H9 (cell line): ENCODE results near the gene NOS1AP. TPM values are rescaled to one million over a fixed set of nuclear protein-coding genes. Genes with fewer than 3 reads are reported as not detected.

Experiments
- DNase-seq: peaks from one replicate; pipeline ENCODE4 v3.0.0-alpha.2; 2017
- H2AFZ ChIP-seq: one replicate; pipeline ENCODE4 v1.6.1; 2013; ENCODE audit warnings: mild to moderate bottlenecking, low read length, control low read depth, moderate library complexity
- H2AK5ac ChIP-seq: 2 replicates; pipeline ENCODE4 v1.6.1; 2013; ENCODE audit warnings: low read length, control low read depth, mixed read lengths; ENCODE audit not compliant: insufficient read length
- H2BK120ac ChIP-seq: one replicate; pipeline ENCODE4 v1.6.1; 2013; ENCODE audit warnings: low read depth, mild to moderate bottlenecking, low read length, control low read depth, inconsistent platforms; ENCODE audit not compliant: poor library complexity, severe bottlenecking
- H2BK12ac ChIP-seq: 2 replicates; pipeline ENCODE4 v1.6.1; 2013; ENCODE audit warnings: low read length, control low read depth, mixed read lengths, low read depth; ENCODE audit not compliant: insufficient read length
- H2BK15ac ChIP-seq: 2 replicates; pipeline ENCODE4 v1.6.1; 2013; ENCODE audit warnings: low read depth, low read length, control low read depth
- H2BK20ac ChIP-seq: one replicate; pipeline ENCODE4 v1.6.1; 2013; ENCODE audit warnings: low read depth, mild to moderate bottlenecking, low read length, control low read depth, inconsistent platforms; ENCODE audit not compliant: poor library complexity, severe bottlenecking
- H2BK5ac ChIP-seq: 2 replicates; pipeline ENCODE4 v1.6.1; 2013; ENCODE audit warnings: low read length, control low read depth, mixed read lengths; ENCODE audit not compliant: insufficient read length
- H3K14ac ChIP-seq: 2 replicates; pipeline ENCODE4 v1.6.1; 2013; ENCODE audit warnings: low read length, control low read depth; ENCODE audit not compliant: insufficient read depth
- H3K18ac ChIP-seq: 2 replicates; pipeline ENCODE4 v1.6.1; 2013; ENCODE audit warnings: low read depth, mild to moderate bottlenecking, mixed read lengths, low read length, control low read depth; ENCODE audit not compliant: insufficient read length
- H3K23ac ChIP-seq: 2 replicates; pipeline ENCODE4 v1.6.1; 2013; ENCODE audit warnings: low read length, control low read depth, mixed read lengths, low read depth; ENCODE audit not compliant: insufficient read length
- H3K23me2 ChIP-seq: 2 replicates; pipeline ENCODE4 v1.6.1; 2013; ENCODE audit warnings: low read depth, mild to moderate bottlenecking, mixed read lengths, low read length, control low read depth; ENCODE audit not compliant: insufficient read length, poor library complexity, severe bottlenecking
- H3K27ac ChIP-seq: 2 replicates; pipeline ENCODE4 v1.5.1; 2013; ENCODE audit warnings: low read length, control low read depth, mixed read lengths, low read depth; ENCODE audit not compliant: insufficient read length
- H3K27me3 ChIP-seq: 2 replicates; pipeline ENCODE4 v1.6.1; 2013; ENCODE audit warnings: low read length, control low read depth, inconsistent platforms; ENCODE audit not compliant: insufficient read depth
- H3K4ac ChIP-seq: 2 replicates; pipeline ENCODE4 v1.6.1; 2013; ENCODE audit warnings: low read depth, mild to moderate bottlenecking, control low read depth, inconsistent platforms, low read length, moderate library complexity
- H3K4me1 ChIP-seq: 2 replicates; pipeline ENCODE4 v1.6.1; 2013; ENCODE audit warnings: low read length, control low read depth, inconsistent platforms; ENCODE audit not compliant: insufficient read depth
- H3K4me2 ChIP-seq: 2 replicates; pipeline ENCODE4 v1.6.1; 2013; ENCODE audit warnings: low read length, control low read depth, mixed read lengths; ENCODE audit not compliant: insufficient read length, insufficient read depth
- H3K56ac ChIP-seq: 2 replicates; pipeline ENCODE4 v1.6.1; 2013; ENCODE audit warnings: low read depth, mild to moderate bottlenecking, mixed read lengths, low read length, control low read depth; ENCODE audit not compliant: insufficient read length
- H3K79me1 ChIP-seq: 2 replicates; pipeline ENCODE4 v1.6.1; 2013; ENCODE audit warnings: low read depth, mild to moderate bottlenecking, moderate library complexity, low read length, control low read depth, inconsistent platforms; ENCODE audit not compliant: insufficient read depth, poor library complexity, severe bottlenecking
- H3K79me2 ChIP-seq: 2 replicates; pipeline ENCODE4 v1.6.1; 2013; ENCODE audit warnings: low read length, control low read depth, inconsistent platforms; ENCODE audit not compliant: insufficient read depth
- H3K9ac ChIP-seq: 2 replicates; pipeline ENCODE4 v1.6.1; 2013; ENCODE audit warnings: low read length, control low read depth, mixed read lengths; ENCODE audit not compliant: insufficient read length; ENCODE audit errors: extremely low read depth
- H3K9me3 ChIP-seq: one replicate; pipeline ENCODE4 v1.6.1; 2013; ENCODE audit warnings: low read depth, low read length, inconsistent platforms; ENCODE audit not compliant: control insufficient read depth
- H3T11ph ChIP-seq: one replicate; pipeline ENCODE4 v1.6.1; 2013; ENCODE audit warnings: mild to moderate bottlenecking, low read length, control low read depth, inconsistent platforms
- H4K20me1 ChIP-seq: one replicate; pipeline ENCODE4 v1.6.1; 2013; ENCODE audit not compliant: control insufficient read depth, insufficient read length, insufficient read depth
- H4K5ac ChIP-seq: 2 replicates; pipeline ENCODE4 v1.6.1; 2013; ENCODE audit warnings: low read depth, mild to moderate bottlenecking, mixed read lengths, low read length, control low read depth; ENCODE audit not compliant: insufficient read length
- H4K8ac ChIP-seq: replicated peaks from 2 replicates; pipeline ENCODE4 v1.6.1; 2013; ENCODE audit warnings: low read length, control low read depth, mixed read lengths, low read depth; ENCODE audit not compliant: insufficient read length
- H4K91ac ChIP-seq: 2 replicates; pipeline ENCODE4 v1.6.1; 2013; ENCODE audit warnings: low read depth, mild to moderate bottlenecking, moderate library complexity, mixed read lengths, low read length, control low read depth; ENCODE audit not compliant: insufficient read length
- H3K27ac Mint-ChIP-seq, 3 experiments: 2 replicates in 2 of 3; 3 replicates in 1 of 3; pipeline ENCODE4 v1.8.0; 2020 to 2021; ENCODE audit warnings: mixed read lengths in 3 of 3, mild to moderate bottlenecking in 1 of 3, moderate library complexity in 1 of 3
- H3K27me3 Mint-ChIP-seq: 2 replicates; pipeline ENCODE4 v1.8.0; 2021; ENCODE audit warnings: low read depth, mild to moderate bottlenecking, moderate library complexity, mixed read lengths
- H3K36me3 Mint-ChIP-seq, 3 experiments: 2 replicates in 2 of 3; 3 replicates in 1 of 3; pipeline ENCODE4 v1.8.0; 2020 to 2021; ENCODE audit warnings: low read depth in 3 of 3, mixed read lengths in 3 of 3; ENCODE audit not compliant: insufficient read depth in 1 of 3
- H3K4me1 Mint-ChIP-seq, 2 experiments: 2 replicates each; pipeline ENCODE4 v1.8.0; 2020; ENCODE audit warnings: mixed read lengths in 2 of 2
- H3K4me3 Mint-ChIP-seq, 2 experiments: 2 replicates in 1 of 2; 3 replicates in 1 of 2; pipeline ENCODE4 v1.8.0; 2020 to 2021; ENCODE audit warnings: mild to moderate bottlenecking in 2 of 2, mixed read lengths in 2 of 2, moderate library complexity in 1 of 2
- H3K9me3 Mint-ChIP-seq, 2 experiments: 2 replicates in 1 of 2; 3 replicates in 1 of 2; pipeline ENCODE4 v1.8.0; 2020; ENCODE audit warnings: mild to moderate bottlenecking in 2 of 2, mixed read lengths in 2 of 2, moderate library complexity in 1 of 2
- WGBS: extraction: QIAGEN DNeasy Blood & Tissue Kit; methylation state at CpG from one replicate; pipeline ENCODE4 v1.1.7; 2013; ENCODE audit warnings: missing lambda C conversion rate, low lambda C conversion rate, mixed read lengths; ENCODE audit not compliant: insufficient read length; ENCODE audit errors: extremely low coverage; 5-methylcytosine and 5-hydroxymethylcytosine counted together
- total RNA-seq: library from RNA; stranded (reverse); gene quantifications from 2 replicates; pipeline ENCODE4 v1.2.1, GENCODE V29; 2021
- TF ChIP-seq, protein P1 (sequence below): fragments of 200-600 bp; sonication (generic); conservative IDR thresholded peaks from 3 replicates; pipeline ENCODE4 v1.8.0; 2021; ENCODE audit warnings: antibody characterized with exemption, mild to moderate bottlenecking

The NOS1AP gene
- total RNA-seq, 1 experiment from 2014 or later, result 8.4 TPM

DNA sequence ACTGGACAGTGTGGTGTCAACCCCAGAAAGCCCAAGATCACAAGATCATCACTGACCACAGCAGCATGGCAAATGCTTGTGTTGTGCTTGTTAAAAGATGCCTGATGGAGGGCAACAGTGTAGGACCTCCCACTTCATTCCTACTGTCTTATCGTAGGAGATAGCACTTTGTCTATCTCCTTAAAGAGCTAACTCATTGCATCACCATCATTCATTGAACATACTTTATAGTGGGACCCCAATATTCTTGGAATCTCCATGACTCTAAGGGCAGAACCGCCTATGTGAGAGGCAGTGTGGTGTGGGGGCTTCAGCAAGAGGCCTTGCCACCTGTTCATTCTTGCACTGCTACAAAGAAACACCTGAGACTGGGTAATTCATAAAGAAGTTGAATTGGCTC lies 347.4 kb downstream of the NOS1AP start:
- Histone ChIP-seq H4K8ac (no peak overlapping the region), H3K79me2 (no peaks in the 10 kb centered on the region), H3K9me3 (no peaks in the 10 kb centered on the region), H2BK20ac (no peak overlapping the region), H3K27ac (no peak overlapping the region), H3K18ac (no peak overlapping the region), H3K4ac (no peak overlapping the region), H3K14ac (no peak overlapping the region), H3K56ac (no peak overlapping the region), H4K5ac (no peak overlapping the region), H3K4me1 (no peaks in the 10 kb centered on the region), H3K4me2 (no peak overlapping the region), H4K20me1 (no peaks in the 10 kb centered on the region), H3T11ph (no peak overlapping the region), H2BK15ac (no peak overlapping the region), H3K27me3 (no peaks in the 10 kb centered on the region), H2AK5ac (no peak overlapping the region), H2BK120ac (no peak overlapping the region), H2AFZ (no peak overlapping the region), H3K9ac (no peak overlapping the region), H3K79me1 (no peaks in the 10 kb centered on the region), H4K91ac (no peak overlapping the region), H2BK5ac (no peak overlapping the region), H3K23me2 (no peaks in the 10 kb centered on the region), H2BK12ac (no peak overlapping the region), H3K23ac (no peak overlapping the region)
- peaks cover 3 to 4% of the 10 kb centered on the region in 2 experiments; a peak in 2 of 4 replicates for H3K4me1 Mint-ChIP-seq
- H3K27ac Mint-ChIP-seq, result no peak overlapping the region
- no CpG with 5 or more reads among the region's 2 CpGs for WGBS
- H3K36me3 Mint-ChIP-seq, result peaks cover 0 to 7% (median 7%) of the 10 kb centered on the region in 3 experiments; a peak in 3 of 7 replicates
- TF ChIP-seq, protein P1, sequence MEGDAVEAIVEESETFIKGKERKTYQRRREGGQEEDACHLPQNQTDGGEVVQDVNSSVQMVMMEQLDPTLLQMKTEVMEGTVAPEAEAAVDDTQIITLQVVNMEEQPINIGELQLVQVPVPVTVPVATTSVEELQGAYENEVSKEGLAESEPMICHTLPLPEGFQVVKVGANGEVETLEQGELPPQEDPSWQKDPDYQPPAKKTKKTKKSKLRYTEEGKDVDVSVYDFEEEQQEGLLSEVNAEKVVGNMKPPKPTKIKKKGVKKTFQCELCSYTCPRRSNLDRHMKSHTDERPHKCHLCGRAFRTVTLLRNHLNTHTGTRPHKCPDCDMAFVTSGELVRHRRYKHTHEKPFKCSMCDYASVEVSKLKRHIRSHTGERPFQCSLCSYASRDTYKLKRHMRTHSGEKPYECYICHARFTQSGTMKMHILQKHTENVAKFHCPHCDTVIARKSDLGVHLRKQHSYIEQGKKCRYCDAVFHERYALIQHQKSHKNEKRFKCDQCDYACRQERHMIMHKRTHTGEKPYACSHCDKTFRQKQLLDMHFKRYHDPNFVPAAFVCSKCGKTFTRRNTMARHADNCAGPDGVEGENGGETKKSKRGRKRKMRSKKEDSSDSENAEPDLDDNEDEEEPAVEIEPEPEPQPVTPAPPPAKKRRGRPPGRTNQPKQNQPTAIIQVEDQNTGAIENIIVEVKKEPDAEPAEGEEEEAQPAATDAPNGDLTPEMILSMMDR, result no peak
- peaks cover 11 to 12% of the 10 kb centered on the region in 2 experiments; a peak in 4 of 5 replicates for H3K9me3 Mint-ChIP-seq
- H3K4me3 Mint-ChIP-seq, result no peak overlapping the region
- no peaks in the 10 kb centered on the region for H3K27me3 Mint-ChIP-seq
- no peak for DNase-seq
